ENCODE measurements around the gene BSPRY.

DNA sequence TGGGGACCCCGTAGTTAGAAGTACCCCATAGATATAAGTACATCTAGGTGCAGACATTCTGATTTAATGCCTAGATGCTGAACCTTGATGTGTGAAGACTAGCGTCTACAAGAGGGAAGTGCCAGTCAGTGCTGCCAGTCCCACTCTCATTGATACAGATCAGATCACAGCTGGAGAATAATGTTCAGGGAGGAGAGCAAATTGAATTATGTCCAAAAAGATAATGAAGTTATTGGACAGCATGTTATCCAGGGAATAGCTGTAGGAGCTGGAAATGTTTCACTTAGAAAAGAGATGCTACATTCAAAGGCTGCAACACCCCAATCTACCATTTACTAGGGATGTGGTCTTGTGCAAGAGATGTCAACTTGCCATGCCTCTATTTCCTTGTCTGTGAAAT is 30.3 kb upstream of the BSPRY start:
- TF ChIP-seq, protein P1, sequence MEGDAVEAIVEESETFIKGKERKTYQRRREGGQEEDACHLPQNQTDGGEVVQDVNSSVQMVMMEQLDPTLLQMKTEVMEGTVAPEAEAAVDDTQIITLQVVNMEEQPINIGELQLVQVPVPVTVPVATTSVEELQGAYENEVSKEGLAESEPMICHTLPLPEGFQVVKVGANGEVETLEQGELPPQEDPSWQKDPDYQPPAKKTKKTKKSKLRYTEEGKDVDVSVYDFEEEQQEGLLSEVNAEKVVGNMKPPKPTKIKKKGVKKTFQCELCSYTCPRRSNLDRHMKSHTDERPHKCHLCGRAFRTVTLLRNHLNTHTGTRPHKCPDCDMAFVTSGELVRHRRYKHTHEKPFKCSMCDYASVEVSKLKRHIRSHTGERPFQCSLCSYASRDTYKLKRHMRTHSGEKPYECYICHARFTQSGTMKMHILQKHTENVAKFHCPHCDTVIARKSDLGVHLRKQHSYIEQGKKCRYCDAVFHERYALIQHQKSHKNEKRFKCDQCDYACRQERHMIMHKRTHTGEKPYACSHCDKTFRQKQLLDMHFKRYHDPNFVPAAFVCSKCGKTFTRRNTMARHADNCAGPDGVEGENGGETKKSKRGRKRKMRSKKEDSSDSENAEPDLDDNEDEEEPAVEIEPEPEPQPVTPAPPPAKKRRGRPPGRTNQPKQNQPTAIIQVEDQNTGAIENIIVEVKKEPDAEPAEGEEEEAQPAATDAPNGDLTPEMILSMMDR (IDR thresholded peaks at IDR 0.05): no peak
- TF ChIP-seq, protein P2, sequence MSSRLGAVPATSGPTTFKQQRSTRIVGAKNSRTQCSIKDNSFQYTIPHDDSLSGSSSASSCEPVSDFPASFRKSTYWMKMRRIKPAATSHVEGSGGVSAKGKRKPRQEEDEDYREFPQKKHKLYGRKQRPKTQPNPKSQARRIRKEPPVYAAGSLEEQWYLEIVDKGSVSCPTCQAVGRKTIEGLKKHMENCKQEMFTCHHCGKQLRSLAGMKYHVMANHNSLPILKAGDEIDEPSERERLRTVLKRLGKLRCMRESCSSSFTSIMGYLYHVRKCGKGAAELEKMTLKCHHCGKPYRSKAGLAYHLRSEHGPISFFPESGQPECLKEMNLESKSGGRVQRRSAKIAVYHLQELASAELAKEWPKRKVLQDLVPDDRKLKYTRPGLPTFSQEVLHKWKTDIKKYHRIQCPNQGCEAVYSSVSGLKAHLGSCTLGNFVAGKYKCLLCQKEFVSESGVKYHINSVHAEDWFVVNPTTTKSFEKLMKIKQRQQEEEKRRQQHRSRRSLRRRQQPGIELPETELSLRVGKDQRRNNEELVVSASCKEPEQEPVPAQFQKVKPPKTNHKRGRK (CRISPR knock-in tag; IDR thresholded peaks at IDR 0.05; ENCODE audit: borderline replicate concordance): no peak
- TF ChIP-seq, protein P3, sequence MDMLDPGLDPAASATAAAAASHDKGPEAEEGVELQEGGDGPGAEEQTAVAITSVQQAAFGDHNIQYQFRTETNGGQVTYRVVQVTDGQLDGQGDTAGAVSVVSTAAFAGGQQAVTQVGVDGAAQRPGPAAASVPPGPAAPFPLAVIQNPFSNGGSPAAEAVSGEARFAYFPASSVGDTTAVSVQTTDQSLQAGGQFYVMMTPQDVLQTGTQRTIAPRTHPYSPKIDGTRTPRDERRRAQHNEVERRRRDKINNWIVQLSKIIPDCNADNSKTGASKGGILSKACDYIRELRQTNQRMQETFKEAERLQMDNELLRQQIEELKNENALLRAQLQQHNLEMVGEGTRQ (CRISPR knock-in tag; IDR thresholded peaks at IDR 0.05): no peak
- TF ChIP-seq, protein P4, sequence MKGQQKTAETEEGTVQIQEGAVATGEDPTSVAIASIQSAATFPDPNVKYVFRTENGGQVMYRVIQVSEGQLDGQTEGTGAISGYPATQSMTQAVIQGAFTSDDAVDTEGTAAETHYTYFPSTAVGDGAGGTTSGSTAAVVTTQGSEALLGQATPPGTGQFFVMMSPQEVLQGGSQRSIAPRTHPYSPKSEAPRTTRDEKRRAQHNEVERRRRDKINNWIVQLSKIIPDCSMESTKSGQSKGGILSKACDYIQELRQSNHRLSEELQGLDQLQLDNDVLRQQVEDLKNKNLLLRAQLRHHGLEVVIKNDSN (CRISPR knock-in tag; IDR thresholded peaks at IDR 0.05): no peak

Measured in WTC11 (cell line).